Measurements from ENCODE around the gene RAB11FIP3. TPM values are rescaled to one million over a fixed set of nuclear protein-coding genes. Genes with fewer than 3 reads are reported as not detected.

Gene RAB11FIP3
- total and polyA plus RNA-seq, 10 of the 15 experiments (the other 5 are each of a cell fraction or from before 2014, with no cell fraction given) = 1.2 to 27.3 (median 7.7) TPM

DNA sequence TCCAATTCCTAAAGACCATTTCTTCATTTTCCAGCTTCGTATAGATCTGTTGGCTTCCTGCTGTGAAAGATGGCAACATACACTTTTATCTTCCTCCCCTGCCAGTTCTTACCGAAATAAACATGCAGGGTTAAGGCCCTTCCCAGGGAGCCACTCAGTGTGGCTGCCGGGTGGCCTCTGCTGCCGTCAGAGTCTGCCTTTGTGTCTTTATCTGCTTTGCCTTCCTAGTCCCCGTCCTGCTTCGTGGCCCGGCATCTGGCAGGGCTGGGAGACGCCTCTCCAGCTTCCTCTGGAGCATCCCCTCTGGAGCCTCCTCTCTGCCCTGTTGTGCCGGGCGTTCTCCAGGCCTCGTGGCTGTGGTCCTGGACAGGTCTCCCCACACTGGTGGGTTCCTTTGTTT, 71.8 kb downstream of the RAB11FIP3 start:
- ChIA-PET RAD21 (ENCODE audit: unreplicated experiment) (no interaction called here), POLR2A (interaction anchor here (0.6 to 0.9 kb wide), 2 partner anchors 69 to 868 kb away, joined by 3 to 4 read pairs; no protein-coding TSS in a partner anchor), SMC1A (ENCODE audit: uncharacterized antibody, unreplicated experiment) (interaction anchor here (0.7 kb wide), 1 partner anchor 105 kb away, joined by 3 read pairs; no protein-coding TSS in a partner anchor), CTCF (interaction anchor here (1.3 kb wide), 1 partner anchor 390 kb away, joined by 3 read pairs; no protein-coding TSS in a partner anchor)
- Histone ChIP-seq H3K36me3 (ENCODE audit: control insufficient read depth in 2 of 2, insufficient read depth in 2 of 2, low read length in 1 of 2) (no peaks in the 10 kb centered on the region; a peak in 3 of 4 replicates), H3K9me3 (replicated peaks; ENCODE audit: control insufficient read depth, insufficient read depth, low read length) (no peaks in the 10 kb centered on the region), H3K27me3 (replicated peaks in 1 of 2; ENCODE audit: control insufficient read depth in 2 of 2, insufficient read depth in 2 of 2, low read length in 1 of 2) (no peaks in the 10 kb centered on the region), H3K4me2 (ENCODE audit: control insufficient read depth, insufficient read depth) (no peak overlapping the region), H3K9ac (ENCODE audit: control insufficient read depth, insufficient read depth, low read length) (no peak overlapping the region), H2AFZ (ENCODE audit: control insufficient read depth, low read depth, low read length) (no peak overlapping the region), H3K4me3 (no peak overlapping the region), H3K79me2 (ENCODE audit: control insufficient read depth, insufficient read depth, low read length) (no peaks in the 10 kb centered on the region), H3K27ac (ENCODE audit: control insufficient read depth, insufficient read depth) (no peak overlapping the region), H3K4me1 (ENCODE audit: control insufficient read depth, insufficient read depth, low read length) (no peaks in the 10 kb centered on the region), H4K20me1 (ENCODE audit: control insufficient read depth, insufficient read depth) (no peaks in the 10 kb centered on the region)
- BruUV-seq (replicated peaks) = no TSS peak
- intact Hi-C loops (cut with micrococcal nuclease; ENCODE audit: unreplicated experiment) = loop anchor here (10.0 kb wide), 1 partner anchor 102 kb away; the partner anchor contains the start of gene NME4
- no peak for DNase-seq (ENCODE audit: low read depth, low spot score)
- in situ Hi-C loops (cut with MboI) = no loop called here
- 97% methylated on average over 11 of the region's 11 CpGs for WGBS (ENCODE audit: insufficient coverage, insufficient replicate concordance, low lambda C conversion rate, missing lambda C conversion rate)
- ATAC-seq = no peak
- no peak for FAIRE-seq
- TF ChIP-seq ATF3 (IDR thresholded peaks at IDR 0.05; ENCODE audit: borderline replicate concordance, extremely low read depth, low read depth, low read length) (no peak), CBX3 (IDR thresholded peaks at IDR 0.05; ENCODE audit: borderline replicate concordance, low read depth) (no peak), PAX8 (IDR thresholded peaks at IDR 0.05) (no peak), LARP7 (IDR thresholded peaks at IDR 0.05) (no peak), ZNF207 (IDR thresholded peaks at IDR 0.05; ENCODE audit: borderline replicate concordance) (no peak), PAX5 (IDR thresholded peaks at IDR 0.05; ENCODE audit: borderline replicate concordance, low read depth, low read length) (no peak), MXI1 (IDR thresholded peaks at IDR 0.05; ENCODE audit: low read depth, low read length) (no peak), ZBTB33 (IDR thresholded peaks at IDR 0.05) (no peak), CREM (IDR thresholded peaks at IDR 0.05; ENCODE audit: low read depth) (no peak)
- TF ChIP-seq, protein P1, sequence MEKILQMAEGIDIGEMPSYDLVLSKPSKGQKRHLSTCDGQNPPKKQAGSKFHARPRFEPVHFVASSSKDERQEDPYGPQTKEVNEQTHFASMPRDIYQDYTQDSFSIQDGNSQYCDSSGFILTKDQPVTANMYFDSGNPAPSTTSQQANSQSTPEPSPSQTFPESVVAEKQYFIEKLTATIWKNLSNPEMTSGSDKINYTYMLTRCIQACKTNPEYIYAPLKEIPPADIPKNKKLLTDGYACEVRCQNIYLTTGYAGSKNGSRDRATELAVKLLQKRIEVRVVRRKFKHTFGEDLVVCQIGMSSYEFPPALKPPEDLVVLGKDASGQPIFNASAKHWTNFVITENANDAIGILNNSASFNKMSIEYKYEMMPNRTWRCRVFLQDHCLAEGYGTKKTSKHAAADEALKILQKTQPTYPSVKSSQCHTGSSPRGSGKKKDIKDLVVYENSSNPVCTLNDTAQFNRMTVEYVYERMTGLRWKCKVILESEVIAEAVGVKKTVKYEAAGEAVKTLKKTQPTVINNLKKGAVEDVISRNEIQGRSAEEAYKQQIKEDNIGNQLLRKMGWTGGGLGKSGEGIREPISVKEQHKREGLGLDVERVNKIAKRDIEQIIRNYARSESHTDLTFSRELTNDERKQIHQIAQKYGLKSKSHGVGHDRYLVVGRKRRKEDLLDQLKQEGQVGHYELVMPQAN (conservative IDR thresholded peaks at IDR 0.05) = no peak
- TF ChIP-seq, protein P2, sequence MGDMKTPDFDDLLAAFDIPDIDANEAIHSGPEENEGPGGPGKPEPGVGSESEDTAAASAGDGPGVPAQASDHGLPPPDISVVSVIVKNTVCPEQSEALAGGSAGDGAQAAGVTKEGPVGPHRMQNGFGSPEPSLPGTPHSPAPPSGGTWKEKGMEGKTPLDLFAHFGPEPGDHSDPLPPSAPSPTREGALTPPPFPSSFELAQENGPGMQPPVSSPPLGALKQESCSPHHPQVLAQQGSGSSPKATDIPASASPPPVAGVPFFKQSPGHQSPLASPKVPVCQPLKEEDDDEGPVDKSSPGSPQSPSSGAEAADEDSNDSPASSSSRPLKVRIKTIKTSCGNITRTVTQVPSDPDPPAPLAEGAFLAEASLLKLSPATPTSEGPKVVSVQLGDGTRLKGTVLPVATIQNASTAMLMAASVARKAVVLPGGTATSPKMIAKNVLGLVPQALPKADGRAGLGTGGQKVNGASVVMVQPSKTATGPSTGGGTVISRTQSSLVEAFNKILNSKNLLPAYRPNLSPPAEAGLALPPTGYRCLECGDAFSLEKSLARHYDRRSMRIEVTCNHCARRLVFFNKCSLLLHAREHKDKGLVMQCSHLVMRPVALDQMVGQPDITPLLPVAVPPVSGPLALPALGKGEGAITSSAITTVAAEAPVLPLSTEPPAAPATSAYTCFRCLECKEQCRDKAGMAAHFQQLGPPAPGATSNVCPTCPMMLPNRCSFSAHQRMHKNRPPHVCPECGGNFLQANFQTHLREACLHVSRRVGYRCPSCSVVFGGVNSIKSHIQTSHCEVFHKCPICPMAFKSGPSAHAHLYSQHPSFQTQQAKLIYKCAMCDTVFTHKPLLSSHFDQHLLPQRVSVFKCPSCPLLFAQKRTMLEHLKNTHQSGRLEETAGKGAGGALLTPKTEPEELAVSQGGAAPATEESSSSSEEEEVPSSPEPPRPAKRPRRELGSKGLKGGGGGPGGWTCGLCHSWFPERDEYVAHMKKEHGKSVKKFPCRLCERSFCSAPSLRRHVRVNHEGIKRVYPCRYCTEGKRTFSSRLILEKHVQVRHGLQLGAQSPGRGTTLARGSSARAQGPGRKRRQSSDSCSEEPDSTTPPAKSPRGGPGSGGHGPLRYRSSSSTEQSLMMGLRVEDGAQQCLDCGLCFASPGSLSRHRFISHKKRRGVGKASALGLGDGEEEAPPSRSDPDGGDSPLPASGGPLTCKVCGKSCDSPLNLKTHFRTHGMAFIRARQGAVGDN (IDR thresholded peaks at IDR 0.05) = no peak
- TF ChIP-seq, protein P3, sequence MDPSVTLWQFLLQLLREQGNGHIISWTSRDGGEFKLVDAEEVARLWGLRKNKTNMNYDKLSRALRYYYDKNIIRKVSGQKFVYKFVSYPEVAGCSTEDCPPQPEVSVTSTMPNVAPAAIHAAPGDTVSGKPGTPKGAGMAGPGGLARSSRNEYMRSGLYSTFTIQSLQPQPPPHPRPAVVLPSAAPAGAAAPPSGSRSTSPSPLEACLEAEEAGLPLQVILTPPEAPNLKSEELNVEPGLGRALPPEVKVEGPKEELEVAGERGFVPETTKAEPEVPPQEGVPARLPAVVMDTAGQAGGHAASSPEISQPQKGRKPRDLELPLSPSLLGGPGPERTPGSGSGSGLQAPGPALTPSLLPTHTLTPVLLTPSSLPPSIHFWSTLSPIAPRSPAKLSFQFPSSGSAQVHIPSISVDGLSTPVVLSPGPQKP (IDR thresholded peaks at IDR 0.05; ENCODE audit: low read depth, low read length) = no peak
